Effector memory CD8-positive, alpha-beta T cell (primary cell): Measurements from ENCODE around the gene HDHD3.
A peak's percentile ranks its signal among the peaks of the same experiment; 100 is the strongest.
"Not testable (repeated sequence)": the region's sequence is repeated elsewhere in the genome, so short reads cannot be mapped to it uniquely, and the experiment has no call there.

ENCODE experiments used
- ATAC-seq: fragments of 150-1000 bp; cut with Tn5 transposase; replicated peaks from 2 replicates; pipeline ENCODE4 v1.10.0; 2021; ENCODE audit warnings: mild to moderate bottlenecking, moderate library complexity
- DNase-seq, 3 experiments: peaks; one replicate each; pipeline ENCODE4 v3.0.0; 2021
- H3K27ac Mint-ChIP-seq, 2 donors: one replicate each; pipeline ENCODE4 v1.8.0; 2022; ENCODE audit warnings: mild to moderate bottlenecking in 2 of 2, mixed read lengths in 2 of 2, moderate library complexity in 2 of 2
- H3K27me3 Mint-ChIP-seq, 2 donors: one replicate each; pipeline ENCODE4 v1.8.0; 2022; ENCODE audit warnings: mixed read lengths in 2 of 2
- H3K36me3 Mint-ChIP-seq: one replicate; pipeline ENCODE4 v1.8.0; 2022; ENCODE audit warnings: mild to moderate bottlenecking, moderate library complexity, mixed read lengths; ENCODE audit not compliant: insufficient read depth
- H3K4me1 Mint-ChIP-seq, 2 donors: one replicate each; pipeline ENCODE4 v1.8.0; 2022; ENCODE audit warnings: low read depth in 2 of 2, mixed read lengths in 2 of 2
- H3K4me3 Mint-ChIP-seq, 2 donors: one replicate each; pipeline ENCODE4 v1.8.0; 2022; ENCODE audit warnings: mild to moderate bottlenecking in 2 of 2, mixed read lengths in 2 of 2, moderate library complexity in 2 of 2
- H3K9me3 Mint-ChIP-seq, 2 donors: one replicate each; pipeline ENCODE4 v1.8.0; 2022; ENCODE audit warnings: mixed read lengths in 2 of 2

Gene HDHD3

GRCh38 chr9:113381441-113381840 lies 4.7 kb upstream of the HDHD3 start:
- H3K4me1 Mint-ChIP-seq, ATAC-seq, H3K27me3 Mint-ChIP-seq, H3K36me3 Mint-ChIP-seq, H3K4me3 Mint-ChIP-seq, H3K27ac Mint-ChIP-seq, DNase-seq, H3K9me3 Mint-ChIP-seq: not testable (repeated sequence)

- Mint-ChIP-seq H3K27me3 (no peaks in the 10 kb centered on the region), H3K36me3 (peaks cover 3% of the 10 kb centered on the region), H3K4me1 (peaks cover 0 to 3% of the 10 kb centered on the region in 2 donors), H3K4me3 (no peak overlapping the region), H3K27ac (no peak overlapping the region), H3K9me3 (no peaks in the 10 kb centered on the region)
- no peak for ATAC-seq
- no peak for DNase-seq
Observed at GRCh38 chr9:113380869-113381378, 4.1 kb upstream of the HDHD3 start.

GRCh38 chr9:113379829-113380210 lies 3.0 kb upstream of the HDHD3 start:
- ATAC-seq, H3K27ac Mint-ChIP-seq, DNase-seq, H3K27me3 Mint-ChIP-seq, H3K36me3 Mint-ChIP-seq, H3K9me3 Mint-ChIP-seq, H3K4me3 Mint-ChIP-seq: not testable (repeated sequence)
- peaks cover 9 to 13% of the 10 kb centered on the region in 2 donors for H3K4me1 Mint-ChIP-seq

DNA sequence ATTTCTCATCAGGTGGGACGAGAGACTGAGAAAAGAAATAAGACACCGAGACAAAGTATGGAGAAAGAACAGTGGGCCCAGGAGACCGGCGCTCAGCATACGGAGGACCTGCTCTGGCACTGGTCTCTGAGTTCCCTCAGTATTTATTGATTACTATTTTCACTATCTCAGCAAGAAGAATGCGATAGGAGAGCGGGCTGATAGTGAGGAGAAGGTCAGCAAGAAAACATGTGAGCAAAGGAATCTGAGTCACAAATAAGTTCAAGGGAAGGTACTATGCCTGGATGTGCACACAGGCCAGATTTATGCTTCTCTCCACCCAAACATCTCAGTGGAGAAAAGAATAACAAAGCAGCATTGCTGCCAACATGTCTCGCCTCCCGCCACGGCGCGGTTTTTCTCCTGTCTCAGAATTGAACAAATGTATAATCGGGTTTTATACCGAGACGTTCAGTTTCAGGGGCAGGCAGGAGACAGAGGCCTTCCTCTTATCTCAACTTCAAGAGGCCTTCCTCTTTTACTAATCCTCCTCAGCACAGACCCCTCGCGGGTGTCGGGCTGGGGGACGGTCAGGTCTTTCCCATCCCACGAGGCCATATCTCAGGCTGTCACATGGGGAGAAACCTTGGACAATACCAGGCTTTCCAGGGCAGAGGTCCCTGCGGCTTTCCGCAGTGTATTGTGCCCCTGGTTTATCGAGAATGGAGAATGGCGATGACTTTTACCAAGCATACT lies 2.5 kb upstream of the HDHD3 start:
- not testable (repeated sequence) for H3K27me3 Mint-ChIP-seq, DNase-seq, H3K36me3 Mint-ChIP-seq, ATAC-seq, H3K4me3 Mint-ChIP-seq, H3K9me3 Mint-ChIP-seq
- peaks cover 13% of the 10 kb centered on the region in 2 donors for H3K4me1 Mint-ChIP-seq
- H3K27ac Mint-ChIP-seq = peak overlapping the region; percentile 46 to 73

GRCh38 chr9:113375057-113376023 lies 1.4 kb downstream of the HDHD3 start:
- H3K27me3 Mint-ChIP-seq = no peaks in the 10 kb centered on the region
- H3K27ac Mint-ChIP-seq = peak overlapping the region; percentile 84 to 89
- peaks cover 9% of the 10 kb centered on the region for H3K36me3 Mint-ChIP-seq
- DNase-seq (no peak), ATAC-seq (no peak)
- H3K4me3 Mint-ChIP-seq = peak overlapping the region; percentile 81 to 86
- H3K4me1 Mint-ChIP-seq = peaks cover 13% of the 10 kb centered on the region in 2 donors
- H3K9me3 Mint-ChIP-seq = no peaks in the 10 kb centered on the region

DNA sequence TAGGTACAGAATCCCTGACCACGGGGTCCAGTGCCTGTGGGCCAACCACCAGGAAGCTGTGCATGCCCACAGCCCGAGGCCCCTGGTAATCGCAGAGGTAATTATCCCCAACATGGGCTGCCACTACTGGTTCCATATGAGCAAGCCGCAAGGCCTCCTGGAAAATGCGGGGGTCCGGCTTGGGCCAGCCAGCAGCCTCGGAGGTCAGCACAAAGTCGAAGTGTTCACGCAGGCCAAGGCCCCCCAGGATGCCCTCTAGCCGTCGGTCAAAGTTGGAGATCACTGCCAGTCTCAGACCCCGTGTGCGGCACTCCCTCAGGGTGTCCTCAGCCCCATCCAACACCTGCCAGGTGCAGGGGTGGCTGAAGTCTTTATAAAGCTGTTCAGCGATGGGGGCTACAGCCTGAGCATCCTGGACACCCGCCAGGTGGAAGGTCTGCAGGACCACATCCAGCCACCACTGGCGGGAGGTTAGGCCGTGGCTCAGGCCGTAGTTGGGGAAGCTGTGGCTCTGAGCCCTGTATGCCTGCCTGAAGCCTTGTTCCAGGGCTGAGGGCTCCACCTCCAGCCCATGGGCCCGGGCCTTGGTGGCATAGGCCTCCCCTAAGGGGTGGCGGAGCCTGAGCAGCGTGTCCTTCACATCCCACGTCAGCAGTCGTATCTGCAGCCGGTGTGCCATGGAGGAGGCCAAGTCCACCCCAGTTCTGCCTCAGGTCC lies 3.0 kb downstream of the HDHD3 start:
- Mint-ChIP-seq H3K4me3 (no peak overlapping the region), H3K36me3 (peaks cover 9% of the 10 kb centered on the region), H3K27ac (peak overlapping the region in 1 of 2 donors; percentile 86), H3K4me1 (peaks cover 13% of the 10 kb centered on the region in 2 donors), H3K9me3 (no peaks in the 10 kb centered on the region), H3K27me3 (no peaks in the 10 kb centered on the region)
- ATAC-seq = no peak
- no peak for DNase-seq

DNA sequence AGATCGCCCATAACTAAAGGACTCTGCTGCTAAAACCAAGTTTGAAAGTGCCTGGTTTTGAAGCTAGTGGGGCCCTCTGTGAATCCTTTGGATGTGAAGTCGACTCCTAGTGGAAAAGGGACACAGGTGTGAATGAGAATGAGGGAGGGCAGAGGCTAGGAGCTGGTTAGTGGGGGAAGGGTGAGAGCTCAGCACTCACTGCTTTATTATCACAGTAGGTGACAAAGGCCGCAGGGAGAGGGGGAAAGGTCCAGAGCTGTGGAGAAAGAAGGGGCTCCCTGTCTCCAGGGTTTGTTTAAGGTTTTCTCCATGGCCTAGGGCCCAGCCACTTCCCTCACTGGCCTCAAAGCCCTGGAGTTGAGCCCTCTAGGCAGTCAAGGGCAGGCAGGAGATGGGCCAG lies 3.5 kb downstream of the HDHD3 start:
- Mint-ChIP-seq H3K9me3 (no peaks in the 10 kb centered on the region), H3K27me3 (no peaks in the 10 kb centered on the region), H3K27ac (peak overlapping the region in 1 of 2 donors; percentile 86)

GRCh38 chr9:113372059-113372458 lies 4.7 kb downstream of the HDHD3 start:
- Mint-ChIP-seq H3K36me3 (peaks cover 9% of the 10 kb centered on the region), H3K4me3 (no peak overlapping the region), H3K27me3 (no peaks in the 10 kb centered on the region), H3K9me3 (no peaks in the 10 kb centered on the region), H3K4me1 (peaks cover 12 to 13% of the 10 kb centered on the region in 2 donors), H3K27ac (peak overlapping the region in 1 of 2 donors; percentile 84)
- DNase-seq = no peak
- no peak for ATAC-seq

More for the DNA sequence above, 3.5 kb downstream of the HDHD3 start:
- ATAC-seq (no peak), DNase-seq (no peak)
- peaks cover 13% of the 10 kb centered on the region in 2 donors for H3K4me1 Mint-ChIP-seq
- H3K36me3 Mint-ChIP-seq = peaks cover 9% of the 10 kb centered on the region
- H3K4me3 Mint-ChIP-seq = no peak overlapping the region

- peaks cover 10 to 13% of the 10 kb centered on the region in 2 donors for H3K4me1 Mint-ChIP-seq
- no peak for ATAC-seq
- no peaks in the 10 kb centered on the region for H3K9me3 Mint-ChIP-seq
- H3K4me3 Mint-ChIP-seq = no peak overlapping the region
- H3K36me3 Mint-ChIP-seq = peaks cover 5% of the 10 kb centered on the region
- no peaks in the 10 kb centered on the region for H3K27me3 Mint-ChIP-seq
- DNase-seq = no peak
- H3K27ac Mint-ChIP-seq = no peak overlapping the region
Observed at GRCh38 chr9:113370806-113371325, 5.9 kb downstream of the HDHD3 start.

- Mint-ChIP-seq H3K27ac (no peak overlapping the region), H3K27me3 (no peaks in the 10 kb centered on the region), H3K4me1 (peaks cover 0 to 3% of the 10 kb centered on the region in 2 donors), H3K36me3 (peaks cover 2% of the 10 kb centered on the region), H3K4me3 (no peak overlapping the region), H3K9me3 (no peaks in the 10 kb centered on the region)
- DNase-seq = no peak
- no peak for ATAC-seq
Observed at GRCh38 chr9:113369855-113370140, 7.0 kb downstream of the HDHD3 start.

GRCh38 chr9:113368982-113369854 lies 7.6 kb downstream of the HDHD3 start:
- H3K4me3 Mint-ChIP-seq = no peak overlapping the region
- no peaks in the 10 kb centered on the region for H3K36me3 Mint-ChIP-seq
- H3K9me3 Mint-ChIP-seq = no peaks in the 10 kb centered on the region
- H3K27me3 Mint-ChIP-seq = no peaks in the 10 kb centered on the region
- no peaks in the 10 kb centered on the region for H3K4me1 Mint-ChIP-seq
- no peak for DNase-seq
- ATAC-seq = no peak
- H3K27ac Mint-ChIP-seq = no peak overlapping the region

DNA sequence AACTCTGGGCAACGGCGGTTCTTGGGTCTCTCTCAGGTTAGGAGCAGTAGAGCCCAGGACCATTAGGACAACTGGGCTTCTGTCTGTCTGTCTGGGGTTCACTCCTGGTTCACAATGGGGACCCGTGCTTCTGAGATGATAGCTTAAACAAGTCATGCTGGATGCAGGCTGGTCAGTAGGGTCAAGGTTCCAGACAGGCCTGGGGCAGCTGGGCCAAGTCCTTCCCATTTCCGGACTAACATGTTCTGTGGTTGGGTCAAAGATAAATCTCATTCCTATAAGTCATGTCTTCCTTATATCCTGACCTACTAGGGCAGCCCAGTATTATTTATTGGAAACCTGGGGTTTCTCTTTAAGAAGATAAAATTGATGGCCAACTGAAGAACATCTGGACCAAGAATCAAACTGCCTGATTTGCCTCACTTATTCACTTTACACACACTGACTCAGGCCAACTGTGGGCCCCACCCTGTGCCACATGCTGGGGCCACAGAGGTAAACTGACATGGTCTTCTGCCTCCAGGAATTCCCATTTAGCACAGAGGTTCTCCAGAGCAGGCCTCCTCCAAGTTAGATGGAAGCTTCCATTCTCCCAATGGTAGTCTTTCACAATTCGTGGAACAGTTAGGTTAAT lies 8.3 kb downstream of the HDHD3 start:
- H3K27ac Mint-ChIP-seq = no peak overlapping the region
- no peak for ATAC-seq

More for the DNA sequence above, 8.3 kb downstream of the HDHD3 start:
- Mint-ChIP-seq H3K36me3 (no peaks in the 10 kb centered on the region), H3K4me1 (no peaks in the 10 kb centered on the region), H3K9me3 (no peaks in the 10 kb centered on the region), H3K27me3 (no peaks in the 10 kb centered on the region), H3K4me3 (no peak overlapping the region)
- DNase-seq = no peak
